ENCODE measurements around the gene CASKIN2.

The CASKIN2 gene

DNA sequence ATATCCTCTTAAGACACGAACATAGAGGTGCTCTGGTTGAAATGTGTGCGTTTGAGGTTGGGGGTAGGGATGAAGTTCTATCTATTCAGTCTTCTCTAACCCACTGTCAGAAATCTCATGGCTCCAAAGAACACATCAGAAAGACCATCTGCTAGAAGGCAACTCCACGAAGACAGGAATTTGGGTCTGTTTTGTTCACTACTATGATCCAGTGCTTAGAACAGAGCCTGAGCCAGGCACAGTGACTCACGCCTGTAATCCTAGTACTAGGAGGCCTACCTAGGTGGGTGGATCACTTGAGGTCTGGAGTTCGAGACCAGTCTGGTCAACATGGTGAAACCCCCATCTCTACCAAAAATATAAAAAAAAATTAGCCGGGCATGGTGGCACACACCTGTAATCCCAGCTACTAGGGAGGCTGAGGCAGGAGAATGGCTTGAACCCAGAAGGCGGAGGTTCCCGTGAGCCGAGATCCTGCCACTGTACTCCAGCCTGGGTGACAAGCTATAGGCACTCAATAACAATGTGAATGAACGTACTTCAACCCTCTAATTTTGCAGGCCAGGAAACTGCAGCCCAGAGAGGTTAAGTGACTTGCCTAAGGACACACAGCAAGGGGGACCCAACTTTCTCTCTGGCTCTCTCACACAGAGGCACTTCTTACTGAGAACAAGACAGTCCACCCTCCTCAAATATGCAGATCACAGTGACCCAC, 2.3 kb downstream of the CASKIN2 start:
- TF ChIP-seq ISL1 (CRISPR knock-in tag; IDR thresholded peaks at IDR 0.05) (no peak), SNAI2 (CRISPR knock-in tag; IDR thresholded peaks at IDR 0.05) (no peak), ZNF565 (CRISPR knock-in tag; conservative IDR thresholded peaks at IDR 0.05; ENCODE audit: low read depth) (no peak), ZNF8 (CRISPR knock-in tag; IDR thresholded peaks at IDR 0.05) (no peak), OSR1 (CRISPR knock-in tag; IDR thresholded peaks at IDR 0.05) (no peak), ARNTL (CRISPR knock-in tag; IDR thresholded peaks at IDR 0.05; ENCODE audit: borderline replicate concordance, low read depth) (no peak), GLIS3 (CRISPR knock-in tag; IDR thresholded peaks at IDR 0.05) (no peak), ZC3H10 (CRISPR knock-in tag; IDR thresholded peaks at IDR 0.05) (no peak), ESRRG (CRISPR knock-in tag; IDR thresholded peaks at IDR 0.05) (no peak)
- TF ChIP-seq, protein P1, sequence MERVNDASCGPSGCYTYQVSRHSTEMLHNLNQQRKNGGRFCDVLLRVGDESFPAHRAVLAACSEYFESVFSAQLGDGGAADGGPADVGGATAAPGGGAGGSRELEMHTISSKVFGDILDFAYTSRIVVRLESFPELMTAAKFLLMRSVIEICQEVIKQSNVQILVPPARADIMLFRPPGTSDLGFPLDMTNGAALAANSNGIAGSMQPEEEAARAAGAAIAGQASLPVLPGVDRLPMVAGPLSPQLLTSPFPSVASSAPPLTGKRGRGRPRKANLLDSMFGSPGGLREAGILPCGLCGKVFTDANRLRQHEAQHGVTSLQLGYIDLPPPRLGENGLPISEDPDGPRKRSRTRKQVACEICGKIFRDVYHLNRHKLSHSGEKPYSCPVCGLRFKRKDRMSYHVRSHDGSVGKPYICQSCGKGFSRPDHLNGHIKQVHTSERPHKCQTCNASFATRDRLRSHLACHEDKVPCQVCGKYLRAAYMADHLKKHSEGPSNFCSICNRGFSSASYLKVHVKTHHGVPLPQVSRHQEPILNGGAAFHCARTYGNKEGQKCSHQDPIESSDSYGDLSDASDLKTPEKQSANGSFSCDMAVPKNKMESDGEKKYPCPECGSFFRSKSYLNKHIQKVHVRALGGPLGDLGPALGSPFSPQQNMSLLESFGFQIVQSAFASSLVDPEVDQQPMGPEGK (CRISPR knock-in tag; IDR thresholded peaks at IDR 0.05; ENCODE audit: borderline replicate concordance) = no peak
- TF ChIP-seq, protein P2, sequence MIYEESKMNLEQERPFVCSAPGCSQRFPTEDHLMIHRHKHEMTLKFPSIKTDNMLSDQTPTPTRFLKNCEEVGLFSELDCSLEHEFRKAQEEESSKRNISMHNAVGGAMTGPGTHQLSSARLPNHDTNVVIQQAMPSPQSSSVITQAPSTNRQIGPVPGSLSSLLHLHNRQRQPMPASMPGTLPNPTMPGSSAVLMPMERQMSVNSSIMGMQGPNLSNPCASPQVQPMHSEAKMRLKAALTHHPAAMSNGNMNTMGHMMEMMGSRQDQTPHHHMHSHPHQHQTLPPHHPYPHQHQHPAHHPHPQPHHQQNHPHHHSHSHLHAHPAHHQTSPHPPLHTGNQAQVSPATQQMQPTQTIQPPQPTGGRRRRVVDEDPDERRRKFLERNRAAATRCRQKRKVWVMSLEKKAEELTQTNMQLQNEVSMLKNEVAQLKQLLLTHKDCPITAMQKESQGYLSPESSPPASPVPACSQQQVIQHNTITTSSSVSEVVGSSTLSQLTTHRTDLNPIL (CRISPR knock-in tag; IDR thresholded peaks at IDR 0.05; ENCODE audit: low read depth) = no peak
- TF ChIP-seq, protein P3, sequence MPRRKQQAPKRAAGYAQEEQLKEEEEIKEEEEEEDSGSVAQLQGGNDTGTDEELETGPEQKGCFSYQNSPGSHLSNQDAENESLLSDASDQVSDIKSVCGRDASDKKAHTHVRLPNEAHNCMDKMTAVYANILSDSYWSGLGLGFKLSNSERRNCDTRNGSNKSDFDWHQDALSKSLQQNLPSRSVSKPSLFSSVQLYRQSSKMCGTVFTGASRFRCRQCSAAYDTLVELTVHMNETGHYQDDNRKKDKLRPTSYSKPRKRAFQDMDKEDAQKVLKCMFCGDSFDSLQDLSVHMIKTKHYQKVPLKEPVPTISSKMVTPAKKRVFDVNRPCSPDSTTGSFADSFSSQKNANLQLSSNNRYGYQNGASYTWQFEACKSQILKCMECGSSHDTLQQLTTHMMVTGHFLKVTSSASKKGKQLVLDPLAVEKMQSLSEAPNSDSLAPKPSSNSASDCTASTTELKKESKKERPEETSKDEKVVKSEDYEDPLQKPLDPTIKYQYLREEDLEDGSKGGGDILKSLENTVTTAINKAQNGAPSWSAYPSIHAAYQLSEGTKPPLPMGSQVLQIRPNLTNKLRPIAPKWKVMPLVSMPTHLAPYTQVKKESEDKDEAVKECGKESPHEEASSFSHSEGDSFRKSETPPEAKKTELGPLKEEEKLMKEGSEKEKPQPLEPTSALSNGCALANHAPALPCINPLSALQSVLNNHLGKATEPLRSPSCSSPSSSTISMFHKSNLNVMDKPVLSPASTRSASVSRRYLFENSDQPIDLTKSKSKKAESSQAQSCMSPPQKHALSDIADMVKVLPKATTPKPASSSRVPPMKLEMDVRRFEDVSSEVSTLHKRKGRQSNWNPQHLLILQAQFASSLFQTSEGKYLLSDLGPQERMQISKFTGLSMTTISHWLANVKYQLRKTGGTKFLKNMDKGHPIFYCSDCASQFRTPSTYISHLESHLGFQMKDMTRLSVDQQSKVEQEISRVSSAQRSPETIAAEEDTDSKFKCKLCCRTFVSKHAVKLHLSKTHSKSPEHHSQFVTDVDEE (CRISPR knock-in tag; IDR thresholded peaks at IDR 0.05) = no peak
- no peak for ATAC-seq

DNA sequence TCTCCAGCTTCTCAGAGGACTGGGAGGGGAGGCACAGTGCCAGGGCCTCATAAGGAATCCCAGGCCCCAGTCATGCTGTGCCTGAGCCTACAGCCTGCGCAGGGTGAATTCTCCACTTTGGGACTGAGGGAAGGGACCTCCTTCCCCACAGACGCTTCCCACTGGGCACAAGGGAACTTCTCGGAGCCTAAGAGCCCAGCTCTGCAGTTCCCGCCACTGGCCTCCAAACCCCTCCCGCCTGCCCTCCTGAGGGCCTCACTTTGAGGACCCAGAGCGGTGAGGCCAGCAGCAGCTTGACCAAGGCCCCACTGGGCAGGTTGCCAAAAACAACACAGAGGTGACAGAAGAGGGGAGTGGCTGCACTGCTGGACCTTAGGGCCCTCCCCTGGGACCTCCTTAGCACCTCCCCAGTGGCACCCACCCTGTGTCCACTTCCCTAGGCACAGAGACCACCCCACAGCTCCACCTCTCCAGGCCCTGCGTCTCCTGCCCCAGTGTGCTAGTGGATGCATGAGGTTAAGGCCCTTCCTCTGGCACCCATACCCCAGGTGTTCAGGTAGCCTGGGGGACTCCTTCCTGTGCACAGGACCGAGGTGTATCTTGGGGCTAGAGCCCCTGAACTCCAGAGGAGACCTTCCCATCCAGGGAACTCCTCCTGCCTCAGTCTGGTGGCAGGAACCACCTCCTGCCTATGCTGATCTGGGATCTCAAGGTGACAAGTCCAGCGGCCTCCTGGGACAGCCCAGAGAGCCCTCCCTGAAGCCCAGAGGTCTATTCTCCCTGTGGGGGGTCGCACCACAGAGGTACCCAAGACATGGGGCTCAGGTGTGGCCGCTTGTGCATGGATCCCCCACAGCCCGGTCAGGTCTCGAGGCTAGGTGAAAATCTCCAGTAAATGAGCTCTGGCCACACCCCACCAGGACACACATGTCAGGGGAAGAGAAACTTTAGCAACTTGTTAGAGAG, 3.4 kb downstream of the CASKIN2 start:
- TF ChIP-seq, protein P1 (CRISPR knock-in tag; IDR thresholded peaks at IDR 0.05; ENCODE audit: borderline replicate concordance) = no peak
- TF ChIP-seq, protein P4, sequence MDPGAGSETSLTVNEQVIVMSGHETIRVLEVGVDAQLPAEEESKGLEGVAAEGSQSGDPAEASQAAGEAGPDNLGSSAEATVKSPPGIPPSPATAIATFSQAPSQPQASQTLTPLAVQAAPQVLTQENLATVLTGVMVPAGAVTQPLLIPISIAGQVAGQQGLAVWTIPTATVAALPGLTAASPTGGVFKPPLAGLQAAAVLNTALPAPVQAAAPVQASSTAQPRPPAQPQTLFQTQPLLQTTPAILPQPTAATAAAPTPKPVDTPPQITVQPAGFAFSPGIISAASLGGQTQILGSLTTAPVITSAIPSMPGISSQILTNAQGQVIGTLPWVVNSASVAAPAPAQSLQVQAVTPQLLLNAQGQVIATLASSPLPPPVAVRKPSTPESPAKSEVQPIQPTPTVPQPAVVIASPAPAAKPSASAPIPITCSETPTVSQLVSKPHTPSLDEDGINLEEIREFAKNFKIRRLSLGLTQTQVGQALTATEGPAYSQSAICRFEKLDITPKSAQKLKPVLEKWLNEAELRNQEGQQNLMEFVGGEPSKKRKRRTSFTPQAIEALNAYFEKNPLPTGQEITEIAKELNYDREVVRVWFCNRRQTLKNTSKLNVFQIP (CRISPR knock-in tag; IDR thresholded peaks at IDR 0.05; ENCODE audit: borderline replicate concordance, low read depth) = no peak
- no peak for TF ChIP-seq TOX (CRISPR knock-in tag; IDR thresholded peaks at IDR 0.05; ENCODE audit: borderline replicate concordance)
- no peak for TF ChIP-seq TCF4 (CRISPR knock-in tag; IDR thresholded peaks at IDR 0.05; ENCODE audit: borderline replicate concordance)
- no peak for TF ChIP-seq ZFP30 (CRISPR knock-in tag; IDR thresholded peaks at IDR 0.05)
- no peak for ATAC-seq

DNA sequence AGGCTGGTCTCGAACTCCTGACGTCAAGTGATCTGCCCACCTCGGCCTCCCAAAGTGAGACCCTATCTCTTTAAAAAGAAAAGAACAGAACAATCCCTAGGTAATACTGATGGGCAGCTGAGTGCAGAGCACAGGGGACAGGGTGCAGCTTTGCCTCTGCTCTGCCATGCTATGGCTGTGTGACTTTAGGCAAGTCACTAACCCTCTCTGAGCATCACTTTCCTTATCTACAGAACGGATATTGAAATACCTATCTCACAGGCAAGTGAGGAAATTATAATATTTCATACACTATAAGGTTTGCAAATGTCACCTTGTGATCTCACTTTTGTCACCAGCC, 4.1 kb downstream of the CASKIN2 start:
- TF ChIP-seq, protein P5, sequence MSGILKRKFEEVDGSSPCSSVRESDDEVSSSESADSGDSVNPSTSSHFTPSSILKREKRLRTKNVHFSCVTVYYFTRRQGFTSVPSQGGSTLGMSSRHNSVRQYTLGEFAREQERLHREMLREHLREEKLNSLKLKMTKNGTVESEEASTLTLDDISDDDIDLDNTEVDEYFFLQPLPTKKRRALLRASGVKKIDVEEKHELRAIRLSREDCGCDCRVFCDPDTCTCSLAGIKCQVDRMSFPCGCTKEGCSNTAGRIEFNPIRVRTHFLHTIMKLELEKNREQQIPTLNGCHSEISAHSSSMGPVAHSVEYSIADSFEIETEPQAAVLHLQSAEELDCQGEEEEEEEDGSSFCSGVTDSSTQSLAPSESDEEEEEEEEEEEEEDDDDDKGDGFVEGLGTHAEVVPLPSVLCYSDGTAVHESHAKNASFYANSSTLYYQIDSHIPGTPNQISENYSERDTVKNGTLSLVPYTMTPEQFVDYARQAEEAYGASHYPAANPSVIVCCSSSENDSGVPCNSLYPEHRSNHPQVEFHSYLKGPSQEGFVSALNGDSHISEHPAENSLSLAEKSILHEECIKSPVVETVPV (CRISPR knock-in tag; IDR thresholded peaks at IDR 0.05) = no peak
- TF ChIP-seq TCF4 (CRISPR knock-in tag; IDR thresholded peaks at IDR 0.05; ENCODE audit: borderline replicate concordance) (no peak), ZNF70 (CRISPR knock-in tag; IDR thresholded peaks at IDR 0.05) (no peak), CSDC2 (CRISPR knock-in tag; IDR thresholded peaks at IDR 0.05) (no peak), ZFP30 (CRISPR knock-in tag; IDR thresholded peaks at IDR 0.05) (no peak), ZFP3 (CRISPR knock-in tag; IDR thresholded peaks at IDR 0.05) (no peak), ARNTL (CRISPR knock-in tag; IDR thresholded peaks at IDR 0.05; ENCODE audit: borderline replicate concordance, low read depth) (no peak), ISL1 (CRISPR knock-in tag; IDR thresholded peaks at IDR 0.05) (no peak), TOX (CRISPR knock-in tag; IDR thresholded peaks at IDR 0.05; ENCODE audit: borderline replicate concordance) (no peak), BACH2 (CRISPR knock-in tag; IDR thresholded peaks at IDR 0.05; ENCODE audit: borderline replicate concordance) (no peak)
- ATAC-seq = no peak

All from SK-N-SH treated with all-trans-retinoic acid at 6 μM for 48 hours (cell line).